Lower lobe of right lung (tissue), 2 donors: ENCODE results near the gene SLC37A4. TPM values are rescaled to one million over a fixed set of nuclear protein-coding genes. Genes with fewer than 3 reads are reported as not detected.
"Not testable (repeated sequence)": the region's sequence is repeated elsewhere in the genome, so short reads cannot be mapped to it uniquely, and the experiment has no call there.

ENCODE experiments used
- ATAC-seq, 2 donors: fragments of 200-7000 bp; cut with Tn5 transposase; one replicate each; pipeline ENCODE4 v1.9.1; 2020 to 2022; ENCODE audit warnings: mild to moderate bottlenecking in 2 of 2, moderate library complexity in 2 of 2
- DNase-seq: peaks from one replicate; pipeline ENCODE4 v3.0.0-alpha.2; 2020
- H3K27ac ChIP-seq: fragments of 200-600 bp; one replicate; pipeline ENCODE4 v1.8.0; 2022
- H3K27me3 ChIP-seq: fragments of 200-600 bp; one replicate; pipeline ENCODE4 v1.8.0; 2022; ENCODE audit warnings: low read depth
- H3K36me3 ChIP-seq: fragments of 200-600 bp; one replicate; pipeline ENCODE4 v1.8.0; 2022; ENCODE audit warnings: mild to moderate bottlenecking
- H3K4me1 ChIP-seq: fragments of 200-600 bp; one replicate; pipeline ENCODE4 v1.8.0; 2022
- H3K4me3 ChIP-seq: fragments of 200-600 bp; one replicate; pipeline ENCODE4 v1.8.0; 2022; ENCODE audit warnings: mild to moderate bottlenecking
- H3K9me3 ChIP-seq: fragments of 200-600 bp; one replicate; pipeline ENCODE4 v1.8.0; 2022
- intact Hi-C: fragments of 100-400 bp; cut with DNase I; formaldehyde crosslinking; loops from one replicate; pipeline ENCODE4 v1.11.0; 2022
- total RNA-seq: library from RNA; stranded (reverse); fragmentation: NEBNext Ultra II Directional; extraction: Animal tissue kit (Norgen Biotek cat#: 25700); gene quantifications from one replicate; pipeline ENCODE4 v1.2.1, GENCODE V29; 2021
- TF ChIP-seq, protein P1 (sequence below): fragments of 200-600 bp; IDR thresholded peaks from one replicate; pipeline ENCODE4 v1.8.0; 2022; ENCODE audit warnings: antibody characterized with exemption, mild to moderate bottlenecking
- donor health status: DM: no; HTN: yes; CAD: no; lungs with severe emphysema.

Gene SLC37A4
- total RNA-seq, 1 donor from 2014 or later, result 13.2 TPM

DNA sequence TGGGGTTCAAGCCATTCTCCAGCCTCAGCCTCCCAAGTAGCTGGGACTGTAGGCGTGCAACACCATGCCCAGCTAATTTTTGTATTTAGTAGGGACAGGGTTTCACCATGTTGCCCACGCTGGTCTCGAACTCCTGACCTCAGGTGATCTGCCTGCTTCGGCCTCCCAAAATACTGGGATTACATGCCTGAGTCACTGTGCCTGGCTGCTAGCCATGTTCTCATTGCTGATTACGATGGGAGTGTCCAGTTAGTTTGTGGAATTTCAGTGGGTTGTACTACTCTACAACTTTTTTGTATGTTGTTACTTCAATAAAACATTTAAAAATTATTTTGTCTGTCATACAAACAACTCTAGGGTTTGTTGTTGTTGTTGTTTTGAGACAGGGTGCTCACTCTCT, 32.1 kb upstream of the SLC37A4 start:
- intact Hi-C loops, result no loop called here
- no peak for ATAC-seq
- peaks cover 22% of the 10 kb centered on the region for H3K4me1 ChIP-seq
- H3K36me3 ChIP-seq, result peaks cover 8% of the 10 kb centered on the region
- H3K27ac ChIP-seq, result no peak overlapping the region
- no peak overlapping the region for H3K4me3 ChIP-seq
- TF ChIP-seq, protein P1, sequence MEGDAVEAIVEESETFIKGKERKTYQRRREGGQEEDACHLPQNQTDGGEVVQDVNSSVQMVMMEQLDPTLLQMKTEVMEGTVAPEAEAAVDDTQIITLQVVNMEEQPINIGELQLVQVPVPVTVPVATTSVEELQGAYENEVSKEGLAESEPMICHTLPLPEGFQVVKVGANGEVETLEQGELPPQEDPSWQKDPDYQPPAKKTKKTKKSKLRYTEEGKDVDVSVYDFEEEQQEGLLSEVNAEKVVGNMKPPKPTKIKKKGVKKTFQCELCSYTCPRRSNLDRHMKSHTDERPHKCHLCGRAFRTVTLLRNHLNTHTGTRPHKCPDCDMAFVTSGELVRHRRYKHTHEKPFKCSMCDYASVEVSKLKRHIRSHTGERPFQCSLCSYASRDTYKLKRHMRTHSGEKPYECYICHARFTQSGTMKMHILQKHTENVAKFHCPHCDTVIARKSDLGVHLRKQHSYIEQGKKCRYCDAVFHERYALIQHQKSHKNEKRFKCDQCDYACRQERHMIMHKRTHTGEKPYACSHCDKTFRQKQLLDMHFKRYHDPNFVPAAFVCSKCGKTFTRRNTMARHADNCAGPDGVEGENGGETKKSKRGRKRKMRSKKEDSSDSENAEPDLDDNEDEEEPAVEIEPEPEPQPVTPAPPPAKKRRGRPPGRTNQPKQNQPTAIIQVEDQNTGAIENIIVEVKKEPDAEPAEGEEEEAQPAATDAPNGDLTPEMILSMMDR, result no peak
- H3K27me3 ChIP-seq, result no peaks in the 10 kb centered on the region
- no peak for DNase-seq
- H3K9me3 ChIP-seq, result no peaks in the 10 kb centered on the region

DNA sequence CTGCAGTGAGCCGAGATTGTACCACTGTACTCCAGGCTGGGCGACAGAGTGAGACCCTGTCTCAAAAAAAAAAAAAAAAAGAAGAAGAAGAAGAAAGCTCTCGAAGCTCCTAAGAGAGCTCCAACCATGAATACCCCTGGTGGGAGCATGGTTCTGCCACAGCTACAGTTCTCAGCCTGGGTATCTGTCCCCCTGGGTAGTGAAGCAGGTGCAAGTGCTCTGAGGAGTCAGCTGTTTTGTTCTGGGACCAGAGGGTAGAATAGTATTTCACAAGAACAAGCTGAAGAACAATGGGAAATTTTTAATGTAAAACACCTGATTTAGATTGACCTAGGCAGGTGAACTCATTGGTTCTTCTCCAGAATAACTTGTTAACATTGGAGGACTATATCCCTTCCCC, 30.6 kb upstream of the SLC37A4 start:
- ATAC-seq (no peak), DNase-seq (no peak)
- Histone ChIP-seq H3K27me3 (no peaks in the 10 kb centered on the region), H3K9me3 (no peaks in the 10 kb centered on the region), H3K4me1 (peaks cover 18% of the 10 kb centered on the region), H3K27ac (no peak overlapping the region), H3K36me3 (peaks cover 8% of the 10 kb centered on the region), H3K4me3 (no peak overlapping the region)
- TF ChIP-seq, protein P1, result no peak
- intact Hi-C loops, result no loop called here

GRCh38 chr11:119059128-119059527, 28.5 kb upstream of the SLC37A4 start:
- H3K9me3 ChIP-seq, H3K27ac ChIP-seq, H3K27me3 ChIP-seq, H3K4me3 ChIP-seq, DNase-seq, ATAC-seq, intact Hi-C loops: not testable (repeated sequence)
- Histone ChIP-seq H3K36me3 (peaks cover 22% of the 10 kb centered on the region), H3K4me1 (peaks cover 25% of the 10 kb centered on the region)

DNA sequence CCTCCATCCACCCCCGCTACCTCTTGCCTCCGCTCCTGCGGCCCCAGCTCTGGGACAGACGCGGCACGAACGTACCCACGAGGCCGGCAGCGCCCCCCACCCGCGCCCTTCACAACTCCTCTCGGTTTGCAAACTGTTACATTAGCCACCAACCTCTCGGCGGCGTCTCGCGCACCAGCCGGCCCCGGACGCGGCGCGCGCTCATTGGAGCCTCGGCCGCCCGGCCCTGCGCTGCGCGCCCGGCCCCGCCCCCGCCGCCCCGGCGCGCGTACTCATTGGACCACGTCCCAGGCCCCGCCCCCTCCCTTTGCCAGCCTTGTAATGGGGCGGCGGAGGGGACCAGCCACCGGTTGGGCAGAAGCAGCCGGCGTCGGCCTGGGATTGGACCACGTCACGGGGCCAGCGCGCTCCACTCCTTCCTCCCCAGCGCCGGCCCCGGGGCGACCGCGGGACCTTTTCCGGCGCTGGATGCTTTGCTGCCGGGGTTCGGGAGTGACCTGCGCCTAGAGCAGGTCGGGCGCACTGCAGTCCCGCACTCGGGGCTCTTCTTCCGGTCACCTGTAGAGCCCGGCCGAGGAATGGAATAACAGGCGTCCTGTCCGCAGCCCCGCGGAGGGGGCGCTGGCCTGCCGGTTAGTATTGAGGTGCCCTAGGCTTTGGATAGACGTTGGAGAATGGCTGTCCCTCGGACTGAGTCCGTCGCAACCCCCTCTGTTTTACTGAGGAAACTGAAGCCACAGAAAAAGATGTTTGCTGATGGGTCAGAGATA, 26.5 kb upstream of the SLC37A4 start, which contains the start of gene HYOU1:
HYOU1 (minus strand) TSS at position 206 of the 770 bp plus-strand sequence. CDS start 1,045 bp downstream, outside the sequence.
- intact Hi-C loops, result no loop called here
- no peaks in the 10 kb centered on the region for H3K9me3 ChIP-seq
- H3K36me3 ChIP-seq, result peaks cover 41% of the 10 kb centered on the region
- ATAC-seq, result peak; percentile 99
- H3K27me3 ChIP-seq, result no peaks in the 10 kb centered on the region
- H3K4me1 ChIP-seq, result peaks cover 25% of the 10 kb centered on the region
- TF ChIP-seq, protein P1, result peak; percentile 28
- peak within 1 kb of the TSS; percentile 94 for H3K4me3 ChIP-seq
- H3K27ac ChIP-seq, result peak within 1 kb of the TSS; percentile 90
- peak; percentile 99 for DNase-seq

DNA sequence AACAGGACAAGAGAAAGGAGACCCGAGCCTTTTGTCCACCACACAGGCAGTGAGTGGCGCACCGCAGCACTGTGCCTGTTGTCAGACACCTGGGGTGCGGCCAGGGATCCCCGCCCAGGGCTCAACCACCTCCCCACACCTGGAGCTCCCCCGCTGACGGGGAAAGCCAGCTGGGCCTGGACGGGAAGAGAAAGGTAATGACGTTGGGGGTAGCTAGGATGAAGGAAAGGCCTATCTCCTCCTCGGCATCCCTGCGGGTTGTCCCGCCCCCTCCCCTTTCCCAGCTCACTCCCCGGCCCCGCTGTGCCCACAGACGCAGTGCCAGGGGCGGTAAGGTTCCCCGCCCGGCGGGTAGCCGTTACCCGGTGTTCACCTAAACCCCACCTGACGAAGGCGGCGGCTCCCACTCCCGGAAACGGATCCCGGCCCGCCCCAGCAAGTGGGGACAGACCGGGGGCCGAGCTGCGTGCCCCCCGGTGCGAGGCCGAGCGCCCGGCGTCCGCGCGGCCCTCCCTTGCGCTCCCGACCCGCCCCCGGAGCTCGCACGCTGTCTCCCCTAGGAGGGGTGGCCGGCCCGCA, 25.8 kb upstream of the SLC37A4 start:
- H3K9me3 ChIP-seq, result no peaks in the 10 kb centered on the region
- H3K27ac ChIP-seq, result peak overlapping the region; percentile 90
- peak; percentile 65 for DNase-seq
- peak overlapping the region; percentile 94 for H3K4me3 ChIP-seq
- H3K27me3 ChIP-seq, result no peaks in the 10 kb centered on the region
- TF ChIP-seq, protein P1, result peak; percentile 16
- intact Hi-C loops, result no loop called here
- H3K4me1 ChIP-seq, result peaks cover 25% of the 10 kb centered on the region
- peaks cover 48% of the 10 kb centered on the region for H3K36me3 ChIP-seq
- ATAC-seq, result peak; percentile 34 to 67

DNA sequence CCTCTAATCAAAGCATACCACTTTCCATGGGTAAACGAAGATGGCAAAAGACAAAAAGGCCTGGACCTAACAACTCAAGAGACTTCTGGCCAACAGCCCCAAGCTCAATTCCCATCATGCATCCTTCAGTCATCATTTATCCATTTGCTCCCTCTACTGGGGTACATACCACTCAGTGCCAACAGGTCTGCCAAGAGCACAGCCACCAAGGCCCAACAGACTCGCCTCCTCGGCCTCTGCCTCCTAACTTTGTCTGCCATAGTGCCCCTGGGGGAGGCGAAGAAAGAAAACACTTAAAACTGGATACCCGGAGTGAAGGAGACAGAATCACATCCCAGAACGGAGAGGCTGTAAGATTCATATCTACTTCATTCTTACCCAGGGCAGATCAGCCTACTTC, 25.2 kb upstream of the SLC37A4 start:
- no peaks in the 10 kb centered on the region for H3K27me3 ChIP-seq
- no peaks in the 10 kb centered on the region for H3K9me3 ChIP-seq
- peaks cover 49% of the 10 kb centered on the region for H3K36me3 ChIP-seq
- H3K4me3 ChIP-seq, result peak overlapping the region; percentile 94
- intact Hi-C loops, result no loop called here
- peaks cover 25% of the 10 kb centered on the region for H3K4me1 ChIP-seq
- DNase-seq (no peak), ATAC-seq (no peak)
- TF ChIP-seq, protein P1, result no peak
- peak overlapping the region; percentile 90 for H3K27ac ChIP-seq
